Eye (tissue), 1 donor: ENCODE measurements around the gene HOXB9.

Experiments used
- DNase-seq: peaks from one replicate; pipeline ENCODE4 v3.0.0-alpha.2; 2015

The HOXB9 gene

GRCh38 chr17:48610282-48611211 is 15.6 kb downstream of the HOXB9 start, which contains the start of gene HOXB7:
Gene HOXB7 (minus strand): TSS chr17:48611017. CDS start chr17:48610918, 99 bp downstream.
- DNase-seq, result peak; percentile 72

GRCh38 chr17:48609759-48610281 is 16.3 kb downstream of the HOXB9 start:
- DNase-seq, result no peak

GRCh38 chr17:48609033-48609432 is 17.1 kb downstream of the HOXB9 start:
- DNase-seq, result no peak

GRCh38 chr17:48608494-48608834 is 17.7 kb downstream of the HOXB9 start:
- no peak for DNase-seq

GRCh38 chr17:48606892-48607614 is 19.1 kb downstream of the HOXB9 start:
- DNase-seq, result no peak

GRCh38 chr17:48605991-48606891 is 19.9 kb downstream of the HOXB9 start:
- peak; percentile 73 for DNase-seq

- no peak for DNase-seq
These were observed 20.7 kb downstream of the HOXB9 start for GRCh38 chr17:48605409-48605919.

- no peak for DNase-seq
These were observed 21.3 kb downstream of the HOXB9 start, which contains the start of gene HOXB6 for GRCh38 chr17:48604770-48605329. Gene HOXB6 (minus strand): TSS chr17:48604986. CDS start chr17:48598150, 6,836 bp downstream.

GRCh38 chr17:48603959-48604769 is 22.0 kb downstream of the HOXB9 start:
- DNase-seq, result no peak

- no peak for DNase-seq
These were observed 24.4 kb downstream of the HOXB9 start for GRCh38 chr17:48601539-48602425.

GRCh38 chr17:48601207-48601538 is 25.0 kb downstream of the HOXB9 start:
- no peak for DNase-seq

GRCh38 chr17:48600244-48601098 is 25.7 kb downstream of the HOXB9 start:
- no peak for DNase-seq

GRCh38 chr17:48599354-48599753 is 26.8 kb downstream of the HOXB9 start:
- no peak for DNase-seq

GRCh38 chr17:48598736-48599135 is 27.4 kb downstream of the HOXB9 start:
- DNase-seq, result no peak

- DNase-seq, result peak; percentile 48
These were observed 28.2 kb downstream of the HOXB9 start for GRCh38 chr17:48597778-48598631.

GRCh38 chr17:48597528-48597777 is 28.7 kb downstream of the HOXB9 start:
- no peak for DNase-seq

GRCh38 chr17:48596735-48597527 is 29.2 kb downstream of the HOXB9 start:
- no peak for DNase-seq
